ENCODE results near the gene ANAPC5.
"Not testable (repeated sequence)": the region's sequence is repeated elsewhere in the genome, so short reads cannot be mapped to it uniquely, and the experiment has no call there.

Gene ANAPC5

GRCh38 chr12:121283841-121284240, 68.4 kb downstream of the ANAPC5 start:
- no peak for DNase-seq

GRCh38 chr12:121283388-121283787, 68.8 kb downstream of the ANAPC5 start:
- no peak for DNase-seq

- not testable (repeated sequence) for DNase-seq
These were observed 69.3 kb downstream of the ANAPC5 start for GRCh38 chr12:121282910-121283309.

- no peak for DNase-seq
These were observed 70.0 kb downstream of the ANAPC5 start for GRCh38 chr12:121282072-121282742.

- DNase-seq = not testable (repeated sequence)
These were observed 71.1 kb downstream of the ANAPC5 start for GRCh38 chr12:121281116-121281515.

- DNase-seq = not testable (repeated sequence)
These were observed 71.7 kb downstream of the ANAPC5 start for GRCh38 chr12:121280531-121280930.

- no peak for DNase-seq
These were observed 72.7 kb downstream of the ANAPC5 start for GRCh38 chr12:121279507-121279915.

- no peak for DNase-seq
These were observed 73.2 kb downstream of the ANAPC5 start for GRCh38 chr12:121279071-121279375.

GRCh38 chr12:121278169-121279070, 73.8 kb downstream of the ANAPC5 start:
- DNase-seq = no peak

GRCh38 chr12:121277374-121277759, 74.8 kb downstream of the ANAPC5 start:
- DNase-seq = no peak

GRCh38 chr12:121274036-121274763, 78.0 kb downstream of the ANAPC5 start:
- no peak for DNase-seq

GRCh38 chr12:121273364-121273896, 78.8 kb downstream of the ANAPC5 start:
- no peak for DNase-seq

- DNase-seq = no peak
These were observed 84.4 kb downstream of the ANAPC5 start for GRCh38 chr12:121267822-121268221.

GRCh38 chr12:121264951-121265515, 87.2 kb downstream of the ANAPC5 start:
- DNase-seq = no peak

- no peak for DNase-seq
These were observed 88.1 kb downstream of the ANAPC5 start for GRCh38 chr12:121264135-121264534.

- DNase-seq = no peak
These were observed 88.8 kb downstream of the ANAPC5 start for GRCh38 chr12:121263206-121263935.

GRCh38 chr12:121261398-121261797, 90.8 kb downstream of the ANAPC5 start:
- no peak for DNase-seq

GRCh38 chr12:121260091-121260490, 92.1 kb downstream of the ANAPC5 start:
- DNase-seq = no peak

- no peak for DNase-seq
These were observed 93.1 kb downstream of the ANAPC5 start for GRCh38 chr12:121259074-121259473.

Measured in activated CD4-positive, alpha-beta T cell treated with anti-CD3 and anti-CD28 coated beads, Interleukin-2, amount 50 U/mL, for 16 hours (primary cell).